ENCODE results near the gene PTPRR. TPM values are rescaled to one million over a fixed set of nuclear protein-coding genes. Genes with fewer than 3 reads are reported as not detected.

PTPRR gene
- total and polyA plus RNA-seq, 2 of the 4 experiments (the other 2 are of a cell fraction): 0.18 to 0.21 TPM

GRCh38 chr12:70627677-70628076 lies 292.9 kb downstream of the PTPRR start:
- H3K79me1 ChIP-seq (ENCODE audit: low read depth in 1 of 2, low read length in 2 of 2): no peaks in the 10 kb centered on the region
- no peak overlapping the region for H3K9ac ChIP-seq (ENCODE audit: low read depth, low read length)
- H3K36me3 ChIP-seq (ENCODE audit: control insufficient read depth, insufficient read depth, low read length): no peaks in the 10 kb centered on the region
- intact Hi-C loops (cut with micrococcal nuclease) (no loop called here), dilution Hi-C loops (cut with HindIII; ENCODE audit: low sequenced_read_pairs, unreplicated experiment) (no loop called here), in situ Hi-C loops (cut with MboI; ENCODE audit: low sequenced_read_pairs) (no loop called here)
- H4K5ac ChIP-seq (ENCODE audit: low read depth, low read length): no peak overlapping the region
- no peak overlapping the region for H3K27ac ChIP-seq (ENCODE audit: insufficient read depth, low read length)
- H3K9me3 ChIP-seq (ENCODE audit: control insufficient read depth, insufficient read depth, low read length): no peaks in the 10 kb centered on the region
- H4K8ac ChIP-seq (ENCODE audit: low read depth in 2 of 2, low read length in 2 of 2): no peak overlapping the region
- no TSS peak for BruUV-seq (replicated peaks)
- no peak overlapping the region for H2AFZ ChIP-seq (replicated peaks; ENCODE audit: low read length, poor library complexity)
- H3K4me2 ChIP-seq (ENCODE audit: low read depth, low read length): peak overlapping the region; percentile 74; the same call in 1 of the 2 replicates
- H2BK5ac ChIP-seq (ENCODE audit: low read depth, low read length, poor library complexity, severe bottlenecking): no peak overlapping the region
- H3K18ac ChIP-seq (ENCODE audit: low read depth, low read length): no peak overlapping the region
- H2BK120ac ChIP-seq (ENCODE audit: low read depth, low read length): no peak overlapping the region
- H3K4me1 ChIP-seq (ENCODE audit: control insufficient read depth, insufficient read depth, low read length): no peaks in the 10 kb centered on the region
- H2BK20ac ChIP-seq (ENCODE audit: low read depth, low read length): no peak overlapping the region
- H3K4ac ChIP-seq (ENCODE audit: low read depth, low read length): no peak overlapping the region
- H4K20me1 ChIP-seq (ENCODE audit: insufficient read depth, low read length): no peaks in the 10 kb centered on the region
- TF ChIP-seq ELK1 (IDR thresholded peaks at IDR 0.05; ENCODE audit: borderline replicate concordance, low read depth, low read length): no peak
- no peak overlapping the region for H2AK9ac ChIP-seq (replicated peaks; ENCODE audit: low read depth, low read length, poor library complexity)
- H3K56ac ChIP-seq (ENCODE audit: extremely low read depth, insufficient read depth, low read length): no peak overlapping the region
- no peaks in the 10 kb centered on the region for H3K9me1 ChIP-seq (ENCODE audit: insufficient read depth, low read length)
- H2BK15ac ChIP-seq (ENCODE audit: low read depth, low read length): no peak overlapping the region
- no peak overlapping the region for H3K14ac ChIP-seq (replicated peaks; ENCODE audit: low read depth, low read length)
- CTCF ChIA-PET: no interaction called here
- WGBS, 2 experiments (ENCODE audit: extremely low coverage in 2 of 2, insufficient read length in 1 of 2): no CpG with 5 or more reads among the region's 5 CpGs
- POLR2A ChIA-PET (ENCODE audit: unreplicated experiment): no interaction called here
- no peak overlapping the region for H4K91ac ChIP-seq (ENCODE audit: insufficient read depth, low read depth, low read length)
- no peak for ATAC-seq (ENCODE audit: low read depth)
- H3K23ac ChIP-seq (ENCODE audit: low read depth, low read length): no peak overlapping the region
- H2AK5ac ChIP-seq (ENCODE audit: low read depth, low read length): no peak overlapping the region
- no peaks in the 10 kb centered on the region; the same call in 1 of the 2 replicates for H3K27me3 ChIP-seq (ENCODE audit: control insufficient read depth, insufficient read depth, low read length)
- peak overlapping the region; percentile 5; the same call in 1 of the 2 replicates for H3K4me3 ChIP-seq (ENCODE audit: insufficient read depth, low read depth, low read length)
- no peak for DNase-seq

All from IMR-90 (cell line).